Mesenchymal stem cell (in vitro differentiated cells and primary cell): ENCODE results near the gene AKAP6.

Experiments used
- DNase-seq: peaks from one replicate; pipeline ENCODE4 v3.0.0-alpha.2; 2013
- H2AFZ ChIP-seq: one replicate; pipeline ENCODE4 v1.6.1; 2013; ENCODE audit warnings: low read depth, mild to moderate bottlenecking, control low read depth, inconsistent platforms, low read length, moderate library complexity
- H2AK5ac ChIP-seq: 2 replicates; pipeline ENCODE4 v1.6.1; 2013; ENCODE audit warnings: low read length, moderate library complexity, mild to moderate bottlenecking, inconsistent platforms; ENCODE audit not compliant: severe bottlenecking
- H2BK120ac ChIP-seq: one replicate; pipeline ENCODE4 v1.6.1; 2013; ENCODE audit warnings: low read depth, mild to moderate bottlenecking, inconsistent platforms, low read length, moderate library complexity
- H2BK12ac ChIP-seq, 2 experiments: one replicate each; pipeline ENCODE4 v1.6.1; 2013; ENCODE audit warnings: inconsistent platforms in 2 of 2, low read length in 2 of 2, mild to moderate bottlenecking in 2 of 2, moderate library complexity in 2 of 2, control low read depth in 1 of 2
- H2BK15ac ChIP-seq: one replicate; pipeline ENCODE4 v1.6.1; 2013; ENCODE audit warnings: mild to moderate bottlenecking, low read depth, inconsistent platforms; ENCODE audit not compliant: poor library complexity, severe bottlenecking
- H2BK5ac ChIP-seq: 2 replicates; pipeline ENCODE4 v1.6.1; 2013; ENCODE audit warnings: low read depth, mild to moderate bottlenecking, low read length, control low read depth, inconsistent platforms; ENCODE audit not compliant: poor library complexity, severe bottlenecking
- H3K14ac ChIP-seq, 2 experiments: one replicate each; pipeline ENCODE4 v1.6.1; 2013; ENCODE audit warnings: inconsistent platforms in 2 of 2, low read length in 2 of 2, control low read depth in 1 of 2, mild to moderate bottlenecking in 1 of 2, moderate library complexity in 1 of 2
- H3K18ac ChIP-seq, 2 experiments: one replicate each; pipeline ENCODE4 v1.6.1; 2013; ENCODE audit warnings: inconsistent platforms in 2 of 2, low read length in 2 of 2, control low read depth in 1 of 2, low read depth in 1 of 2, mild to moderate bottlenecking in 1 of 2
- H3K23ac ChIP-seq, 2 experiments: one replicate each; pipeline ENCODE4 v1.6.1; 2013; ENCODE audit warnings: inconsistent platforms in 2 of 2, low read length in 2 of 2, mild to moderate bottlenecking in 2 of 2, moderate library complexity in 2 of 2, control low read depth in 1 of 2
- H3K27ac ChIP-seq: 2 replicates; pipeline ENCODE4 v1.5.1; 2013; ENCODE audit warnings: mild to moderate bottlenecking, moderate library complexity, low read length, control low read depth, inconsistent platforms; ENCODE audit not compliant: poor library complexity, severe bottlenecking
- H3K27me3 ChIP-seq, 2 experiments: 2 replicates each; pipeline versions ENCODE4 v1.6.1 to v1.7.0; 2013; ENCODE audit warnings: low read length in 2 of 2, mild to moderate bottlenecking in 2 of 2, moderate library complexity in 2 of 2, control low read depth in 1 of 2, inconsistent platforms in 1 of 2; ENCODE audit not compliant: control insufficient read depth in 1 of 2, insufficient read depth in 1 of 2
- H3K36me3 ChIP-seq, 2 experiments: 2 replicates each; pipeline versions ENCODE4 v1.6.1 to v1.7.0; 2013; ENCODE audit warnings: low read length in 2 of 2, control low read depth in 1 of 2, inconsistent platforms in 1 of 2, low read depth in 1 of 2, mild to moderate bottlenecking in 1 of 2; ENCODE audit not compliant: insufficient read depth in 2 of 2, control insufficient read depth in 1 of 2
- H3K4ac ChIP-seq, 2 experiments: one replicate each; pipeline ENCODE4 v1.6.1; 2013; ENCODE audit warnings: inconsistent platforms in 2 of 2, low read length in 2 of 2, mild to moderate bottlenecking in 2 of 2, moderate library complexity in 2 of 2, control low read depth in 1 of 2, low read depth in 1 of 2
- H3K4me1 ChIP-seq: 2 replicates; pipeline ENCODE4 v1.6.1; 2013; ENCODE audit warnings: low read depth, low read length, control low read depth; ENCODE audit not compliant: control insufficient read depth, insufficient read depth
- H3K4me2 ChIP-seq: 2 replicates; pipeline ENCODE4 v1.6.1; 2013; ENCODE audit warnings: low read length, mild to moderate bottlenecking, inconsistent platforms; ENCODE audit not compliant: poor library complexity, severe bottlenecking
- H3K4me3 ChIP-seq, 2 experiments: 2 replicates each; pipeline versions ENCODE4 v1.5.1 to v1.7.0; 2013; ENCODE audit warnings: low read length in 2 of 2, mild to moderate bottlenecking in 2 of 2, control low read depth in 1 of 2, low read depth in 1 of 2; ENCODE audit not compliant: insufficient read depth in 1 of 2
- H3K79me1 ChIP-seq: replicated peaks from 2 replicates; pipeline ENCODE4 v1.6.1; 2013; ENCODE audit warnings: mild to moderate bottlenecking, control low read depth, low read length, inconsistent platforms; ENCODE audit not compliant: poor library complexity, severe bottlenecking
- H3K9ac ChIP-seq: 2 replicates; pipeline ENCODE4 v1.7.0; 2013; ENCODE audit warnings: mild to moderate bottlenecking, low read length, moderate library complexity
- H3K9me3 ChIP-seq: 2 replicates; pipeline ENCODE4 v1.7.0; 2013; ENCODE audit warnings: mild to moderate bottlenecking, low read length; ENCODE audit not compliant: control insufficient read depth
- H4K8ac ChIP-seq: one replicate; pipeline ENCODE4 v1.6.1; 2013; ENCODE audit warnings: inconsistent platforms, mild to moderate bottlenecking, low read length, moderate library complexity
- H4K91ac ChIP-seq: one replicate; pipeline ENCODE4 v1.6.1; 2013; ENCODE audit warnings: mild to moderate bottlenecking, low read length, inconsistent platforms
- WGBS: methylation state at CpG from one replicate; pipeline ENCODE4 v1.1.7; 2013; ENCODE audit warnings: mixed read lengths; 5-methylcytosine and 5-hydroxymethylcytosine counted together

The AKAP6 gene

GRCh38 chr14:32611752-32612151 lies 282.7 kb downstream of the AKAP6 start:
- Histone ChIP-seq H3K9ac (peak overlapping the region; percentile 56), H3K14ac (no peak overlapping the region), H2AK5ac (no peak overlapping the region), H3K23ac (no peak overlapping the region), H4K8ac (no peak overlapping the region), H3K36me3 (no peaks in the 10 kb centered on the region), H3K27me3 (no peaks in the 10 kb centered on the region), H2BK120ac (no peak overlapping the region), H3K79me1 (no peaks in the 10 kb centered on the region), H2AFZ (no peak overlapping the region), H3K4me3 (no peak overlapping the region), H3K4ac (no peak overlapping the region), H3K4me2 (no peak overlapping the region), H3K27ac (no peak overlapping the region), H4K91ac (no peak overlapping the region), H2BK12ac (no peak overlapping the region), H3K18ac (peak overlapping the region in 1 of 2 experiments; percentile 12), H3K4me1 (peaks cover 3% of the 10 kb centered on the region), H2BK5ac (no peak overlapping the region), H3K9me3 (no peaks in the 10 kb centered on the region), H2BK15ac (no peak overlapping the region)
- DNase-seq = peak; percentile 89
- WGBS = 0% methylated on average over 1 of the region's 1 CpG

DNA sequence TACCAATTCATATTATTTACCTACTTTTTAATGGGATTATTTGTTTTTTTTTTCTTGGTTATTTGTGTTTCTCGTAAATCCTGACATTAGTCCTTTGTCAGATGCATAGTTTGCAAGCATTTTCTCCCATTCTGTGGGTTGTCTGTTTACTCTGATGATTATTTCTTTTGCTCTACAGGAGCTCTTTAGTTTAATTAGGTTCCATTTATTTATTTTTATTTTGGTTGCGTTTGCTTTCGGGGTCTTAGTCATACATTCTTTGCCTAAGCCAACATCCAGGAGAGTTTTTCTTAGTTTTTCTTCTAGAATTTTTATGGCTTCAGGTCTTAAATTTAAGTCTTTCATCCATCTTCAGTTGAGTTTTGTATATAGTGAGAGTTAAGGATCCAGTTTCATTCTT lies 289.9 kb downstream of the AKAP6 start:
- Histone ChIP-seq H3K79me1 (no peaks in the 10 kb centered on the region), H2BK12ac (no peak overlapping the region), H3K27ac (no peak overlapping the region), H3K4me1 (peaks cover 1% of the 10 kb centered on the region), H4K8ac (no peak overlapping the region), H3K9ac (no peak overlapping the region), H3K27me3 (no peaks in the 10 kb centered on the region), H3K23ac (no peak overlapping the region), H3K4ac (no peak overlapping the region), H4K91ac (no peak overlapping the region), H3K14ac (no peak overlapping the region), H3K4me2 (no peak overlapping the region), H3K9me3 (no peaks in the 10 kb centered on the region), H3K36me3 (no peaks in the 10 kb centered on the region), H2BK15ac (no peak overlapping the region), H2BK5ac (no peak overlapping the region), H2BK120ac (no peak overlapping the region), H2AFZ (no peak overlapping the region), H3K18ac (no peak overlapping the region), H3K4me3 (no peak overlapping the region), H2AK5ac (no peak overlapping the region)
- no CpG with 5 or more reads among the region's 3 CpGs for WGBS
- no peak for DNase-seq

- no peak overlapping the region for H2BK120ac ChIP-seq
- H3K27me3 ChIP-seq = no peaks in the 10 kb centered on the region
- H3K18ac ChIP-seq = no peak overlapping the region
- peak; percentile 54 for DNase-seq
- no peak overlapping the region for H3K4me3 ChIP-seq
- no peaks in the 10 kb centered on the region for H3K9me3 ChIP-seq
- H3K79me1 ChIP-seq = no peaks in the 10 kb centered on the region
- no peak overlapping the region for H3K4me2 ChIP-seq
- no peak overlapping the region for H3K4ac ChIP-seq
- H3K23ac ChIP-seq = no peak overlapping the region
- peak overlapping the region; percentile 77 for H3K9ac ChIP-seq
- WGBS = 21% methylated on average over 2 of the region's 2 CpGs
- no peak overlapping the region for H4K8ac ChIP-seq
- no peak overlapping the region for H2BK12ac ChIP-seq
- no peak overlapping the region for H3K14ac ChIP-seq
- no peaks in the 10 kb centered on the region for H3K36me3 ChIP-seq
- no peak overlapping the region for H2BK5ac ChIP-seq
- H2AK5ac ChIP-seq = no peak overlapping the region
- H3K4me1 ChIP-seq = peaks cover 1% of the 10 kb centered on the region
- no peak overlapping the region for H3K27ac ChIP-seq
- H4K91ac ChIP-seq = no peak overlapping the region
- no peak overlapping the region for H2BK15ac ChIP-seq
- no peak overlapping the region for H2AFZ ChIP-seq
Measured at GRCh38 chr14:32620303-32620702, 291.2 kb downstream of the AKAP6 start.

GRCh38 chr14:32620724-32621123 lies 291.6 kb downstream of the AKAP6 start:
- Histone ChIP-seq H2BK120ac (no peak overlapping the region), H3K79me1 (no peaks in the 10 kb centered on the region), H2AFZ (no peak overlapping the region), H3K27me3 (no peaks in the 10 kb centered on the region), H2BK12ac (no peak overlapping the region), H3K18ac (no peak overlapping the region), H3K4me2 (no peak overlapping the region), H3K14ac (no peak overlapping the region), H2BK5ac (no peak overlapping the region), H3K4me1 (peaks cover 1% of the 10 kb centered on the region), H2AK5ac (no peak overlapping the region), H3K9ac (peak overlapping the region; percentile 77), H3K36me3 (no peaks in the 10 kb centered on the region), H3K9me3 (no peaks in the 10 kb centered on the region), H2BK15ac (no peak overlapping the region), H3K23ac (no peak overlapping the region), H4K8ac (no peak overlapping the region), H4K91ac (no peak overlapping the region), H3K4me3 (no peak overlapping the region), H3K4ac (no peak overlapping the region), H3K27ac (no peak overlapping the region)
- no peak for DNase-seq
- no CpG with 5 or more reads among the region's 1 CpG for WGBS
